ENCODE measurements around the gene TWIST2.

GRCh38 chr2:238927746-238928519 lies 80.0 kb downstream of the TWIST2 start:
- TF ChIP-seq CTCF (IDR thresholded peaks at IDR 0.05): no peak
- TF ChIP-seq POLR2A (IDR thresholded peaks at IDR 0.05): no peak
